Activated B cell treated with CpG ODN at 0.5 μM for 24 hours (primary cell): ENCODE data around the gene RBM20. TPM values are rescaled to one million over a fixed set of nuclear protein-coding genes. Genes with fewer than 3 reads are reported as not detected.

Experiments
- ATAC-seq: fragments of 200-7000 bp; cut with Tn5 transposase; one replicate; pipeline ENCODE4 v1.10.0; 2021; ENCODE audit warnings: low read depth, mild to moderate bottlenecking, moderate library complexity
- CTCF ChIA-PET: fragments of 350-600 bp; sonication (Branson Sonifier 250); formaldehyde crosslinking; loops from one replicate; lab custom pipeline; 2021; ENCODE audit warnings: antibody characterized with exemption; lab: Charles Lee
- POLR2A ChIA-PET: fragments of 350-600 bp; sonication (Branson Sonifier 250); formaldehyde crosslinking; loops from one replicate; lab custom pipeline; 2021; ENCODE audit warnings: antibody characterized with exemption; lab: Charles Lee
- DNase-seq: peaks from one replicate; pipeline ENCODE4 v3.0.0; 2022
- H3K27ac Mint-ChIP-seq: one replicate; pipeline ENCODE4 v1.8.0; 2020; ENCODE audit warnings: mixed read lengths
- H3K27me3 Mint-ChIP-seq: one replicate; pipeline ENCODE4 v1.8.0; 2021; ENCODE audit warnings: mixed read lengths
- H3K36me3 Mint-ChIP-seq: one replicate; pipeline ENCODE4 v1.8.0; 2021; ENCODE audit warnings: low read depth, mixed read lengths
- H3K4me1 Mint-ChIP-seq: one replicate; pipeline ENCODE4 v1.8.0; 2021; ENCODE audit warnings: mixed read lengths
- H3K4me3 Mint-ChIP-seq: one replicate; pipeline ENCODE4 v1.8.0; 2020; ENCODE audit warnings: mild to moderate bottlenecking, mixed read lengths
- H3K9me3 Mint-ChIP-seq: one replicate; pipeline ENCODE4 v1.8.0; 2020; ENCODE audit warnings: mixed read lengths
- CTCF ChIP-seq: fragments of 200-600 bp; IDR thresholded peaks from one replicate; pipeline ENCODE4 v1.8.0; 2022; ENCODE audit warnings: antibody characterized with exemption, mild to moderate bottlenecking
- intact Hi-C: fragments of 100-400 bp; cut with micrococcal nuclease; formaldehyde crosslinking; loops from one replicate; pipeline ENCODE4 v1.15.1; 2024
- total RNA-seq: library from RNA; stranded (reverse); gene quantifications from 2 replicates; pipeline ENCODE4 v1.2.3, GENCODE V29; 2022

RBM20 gene
- total RNA-seq, 1 donor from 2014 or later, result 0.02 TPM

DNA sequence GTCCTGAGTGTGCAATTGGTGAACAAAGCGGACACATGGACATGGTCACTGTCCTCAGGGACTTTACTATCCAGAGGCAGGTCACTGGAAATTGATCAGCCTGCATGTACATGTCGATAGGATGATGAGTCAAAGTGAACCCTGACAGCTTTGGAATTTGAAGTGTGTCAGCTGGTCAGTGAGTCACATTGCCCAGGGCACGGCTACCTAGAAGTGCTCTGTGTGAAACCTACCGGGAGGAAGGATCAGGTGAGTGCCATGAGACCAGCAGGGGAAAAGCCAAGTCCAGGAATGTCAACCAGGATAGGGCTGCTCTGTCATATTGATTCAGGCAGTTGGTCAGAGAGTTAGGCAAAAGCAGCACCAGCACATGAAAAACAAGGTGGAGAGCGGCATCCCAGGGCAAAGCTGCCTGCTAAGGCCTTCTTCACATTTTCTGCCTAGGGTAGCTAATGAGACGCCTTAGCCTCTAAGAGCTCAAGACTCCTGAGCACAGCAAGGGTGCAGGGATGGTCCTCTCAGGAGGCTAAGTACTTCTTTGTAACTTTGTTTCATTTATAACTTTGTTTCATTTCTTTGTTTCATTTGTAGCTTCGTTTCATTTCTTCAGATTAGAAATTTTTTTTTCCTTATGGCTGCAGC lies 208.2 kb downstream of the RBM20 start:
- intact Hi-C loops, result no loop called here
- H3K4me3 Mint-ChIP-seq, result no peak overlapping the region
- ChIA-PET CTCF (interaction anchor here (0.9 to 1.1 kb wide), 2 partner anchors 10 to 24 kb away, joined by 3 read pairs; no protein-coding TSS in a partner anchor), POLR2A (interaction anchor here (0.6 to 1.5 kb wide), 4 partner anchors 8 to 29 kb away, joined by 3 to 6 read pairs (median 4); no protein-coding TSS in a partner anchor)
- TF ChIP-seq CTCF, result no peak
- no peaks in the 10 kb centered on the region for H3K9me3 Mint-ChIP-seq
- no peak for DNase-seq
- H3K27ac Mint-ChIP-seq, result no peak overlapping the region
- H3K4me1 Mint-ChIP-seq, result peaks cover 47% of the 10 kb centered on the region
- no peak for ATAC-seq
- H3K27me3 Mint-ChIP-seq, result no peaks in the 10 kb centered on the region
- H3K36me3 Mint-ChIP-seq, result no peaks in the 10 kb centered on the region

DNA sequence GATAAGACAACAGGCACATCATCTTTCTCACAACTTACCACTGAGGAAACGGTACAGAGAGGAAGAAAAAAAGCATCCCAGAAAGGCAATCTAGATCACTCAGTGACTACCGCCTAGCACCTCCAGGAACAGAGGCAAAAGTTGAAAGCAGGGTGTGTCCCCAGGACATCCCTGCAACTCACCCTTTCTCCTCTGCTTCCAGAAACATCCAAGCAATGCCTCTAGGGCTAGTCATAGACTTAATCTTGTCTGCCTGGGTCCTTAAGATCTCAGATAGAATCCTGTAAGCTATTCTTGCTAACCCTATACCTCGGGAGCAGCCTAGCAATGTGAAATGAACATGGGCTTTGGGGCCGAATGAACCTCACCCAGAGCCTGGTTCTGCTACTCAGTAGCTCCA lies 208.8 kb downstream of the RBM20 start:
- H3K9me3 Mint-ChIP-seq, result no peaks in the 10 kb centered on the region
- no peaks in the 10 kb centered on the region for H3K27me3 Mint-ChIP-seq
- no peak overlapping the region for H3K27ac Mint-ChIP-seq
- ChIA-PET POLR2A (interaction anchor here (0.6 to 1.5 kb wide), 3 partner anchors 9 to 30 kb away, joined by 3 to 6 read pairs (median 4); no protein-coding TSS in a partner anchor), CTCF (interaction anchor here (1.1 kb wide), 1 partner anchor 24 kb away, joined by 3 read pairs; no protein-coding TSS in a partner anchor)
- ATAC-seq (no peak), DNase-seq (no peak)
- TF ChIP-seq CTCF, result no peak
- no peak overlapping the region for H3K4me3 Mint-ChIP-seq
- no peaks in the 10 kb centered on the region for H3K36me3 Mint-ChIP-seq
- H3K4me1 Mint-ChIP-seq, result peaks cover 48% of the 10 kb centered on the region
- intact Hi-C loops, result no loop called here

DNA sequence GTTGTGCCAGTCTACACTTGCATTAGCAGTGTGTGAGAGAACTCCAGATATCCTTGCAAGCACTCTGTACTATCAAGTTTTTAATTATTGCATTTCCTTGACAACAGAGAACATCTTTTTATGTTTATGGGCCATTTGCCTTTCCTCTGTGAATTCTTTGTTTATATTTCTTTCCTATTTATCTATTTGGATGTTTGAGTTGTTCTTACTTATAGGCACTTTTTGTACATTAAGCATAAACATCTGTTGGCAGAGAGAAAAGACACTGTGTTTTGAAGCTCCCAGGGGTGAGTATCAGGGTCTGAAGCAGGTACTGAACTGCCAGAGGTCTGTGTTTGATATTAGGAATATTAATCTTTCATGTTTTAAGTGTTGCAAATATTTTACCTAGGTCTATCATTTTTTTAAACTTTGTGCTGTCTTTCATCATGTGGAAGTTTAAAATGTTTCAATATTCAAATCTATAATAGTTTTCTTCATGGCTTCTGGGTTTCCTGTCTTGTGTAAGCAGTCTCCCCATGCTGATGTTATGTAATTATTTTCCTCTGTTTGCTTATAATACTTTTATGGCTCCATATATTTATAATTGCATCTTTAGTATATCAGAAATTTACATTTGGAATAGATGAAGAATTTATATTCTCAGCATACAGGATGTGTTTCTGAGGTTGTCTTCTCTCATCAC lies 209.9 kb downstream of the RBM20 start:
- Mint-ChIP-seq H3K4me1 (peaks cover 55% of the 10 kb centered on the region), H3K9me3 (no peaks in the 10 kb centered on the region), H3K27ac (no peak overlapping the region), H3K36me3 (no peaks in the 10 kb centered on the region), H3K4me3 (no peak overlapping the region), H3K27me3 (no peaks in the 10 kb centered on the region)
- POLR2A ChIA-PET, result no interaction called here
- ATAC-seq, result no peak
- CTCF ChIA-PET, result no interaction called here
- intact Hi-C loops, result no loop called here
- no peak for DNase-seq
- TF ChIP-seq CTCF, result no peak

DNA sequence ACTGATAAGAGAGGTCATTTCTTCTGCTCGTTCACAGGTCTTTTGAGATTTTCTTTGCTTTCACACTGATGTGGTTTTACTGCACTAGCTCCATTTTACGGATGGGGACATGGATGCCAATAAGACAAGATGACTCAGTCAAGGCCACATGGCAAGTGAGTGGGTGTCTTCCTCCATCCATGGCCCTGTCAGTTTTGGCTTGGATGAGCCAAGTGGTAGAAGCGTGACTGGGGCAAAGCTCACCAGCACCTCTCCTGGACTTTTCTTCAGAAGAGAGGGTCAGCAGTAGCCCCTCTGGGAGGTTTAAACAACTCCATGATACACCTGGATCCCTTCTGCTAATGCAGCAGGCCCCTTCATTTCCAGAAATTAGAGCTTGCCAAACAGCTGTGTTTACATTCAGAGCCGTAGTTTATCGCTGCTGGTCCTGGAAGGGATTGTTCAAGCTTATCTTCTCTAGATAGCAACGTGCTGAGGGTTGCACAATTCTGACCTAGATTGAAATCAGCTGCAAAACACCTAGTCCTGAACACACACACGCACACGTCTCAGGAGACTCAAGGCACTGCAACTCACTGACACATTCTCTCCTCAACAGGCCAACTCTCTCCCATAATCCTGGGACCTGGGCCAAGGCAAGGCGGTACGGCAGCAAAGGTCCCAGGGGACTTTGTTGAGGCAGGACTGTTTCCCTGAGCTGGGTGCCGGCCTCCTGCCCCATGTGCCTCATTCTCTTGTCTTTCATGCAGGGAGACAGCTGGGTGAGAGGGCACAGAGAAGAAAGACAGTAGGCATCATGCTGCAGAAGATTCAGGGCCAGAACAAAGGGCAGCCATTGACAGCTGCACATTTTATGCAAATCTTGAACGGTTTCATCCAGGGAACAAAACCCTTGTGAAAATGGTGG lies 213.4 kb downstream of the RBM20 start:
- H3K36me3 Mint-ChIP-seq, result no peaks in the 10 kb centered on the region
- H3K27ac Mint-ChIP-seq, result peak overlapping the region; percentile 30
- intact Hi-C loops, result no loop called here
- H3K27me3 Mint-ChIP-seq, result no peaks in the 10 kb centered on the region
- H3K4me3 Mint-ChIP-seq, result no peak overlapping the region
- no peak for TF ChIP-seq CTCF
- POLR2A ChIA-PET, result interaction anchor here (0.6 to 5.6 kb wide), 7 partner anchors 9 to 62 kb away, joined by 3 to 64 read pairs (median 9); partner anchors contain the start of genes BBIP1, PDCD4 and SHOC2
- peaks cover 63% of the 10 kb centered on the region for H3K4me1 Mint-ChIP-seq
- DNase-seq (no peak), ATAC-seq (peak; percentile 19)
- CTCF ChIA-PET, result interaction anchor here (0.6 to 1.3 kb wide), 3 partner anchors 37 to 54 kb away, joined by 3 to 4 read pairs (median 3); no protein-coding TSS in a partner anchor
- H3K9me3 Mint-ChIP-seq, result no peaks in the 10 kb centered on the region
